PC-9 (cell line): ENCODE data around the gene RAB11FIP2. TPM values are rescaled to one million over a fixed set of nuclear protein-coding genes. Genes with fewer than 3 reads are reported as not detected.

Source experiments
- BruUV-seq: library from RNA; stranded (reverse); fragments of 400-500 nt; replicated peaks from 2 replicates; lab custom pipeline; 2021; lab: Mats Ljungman, UMichigan
- CTCF ChIA-PET: fragments of 300-600 bp; sonication (Branson Sonifier 250); formaldehyde crosslinking; loops from one replicate; lab custom pipeline; 2022; ENCODE audit warnings: antibody characterized with exemption; lab: Charles Lee
- POLR2A ChIA-PET: fragments of 300-600 bp; sonication (Branson Sonifier 250); formaldehyde crosslinking; loops from one replicate; lab custom pipeline; 2022; ENCODE audit warnings: antibody characterized with exemption; ENCODE audit not compliant: unreplicated experiment; lab: Charles Lee
- DNase-seq, 2 experiments: peaks; one replicate each; pipeline versions ENCODE4 v3.0.0 to v3.0.0-alpha.2; 2015 to 2022; ENCODE audit warnings: mixed read lengths in 1 of 2
- H2AFZ ChIP-seq: fragments of 200-600 bp; sonication (generic); 2 replicates; pipeline ENCODE4 v1.8.1; 2017; ENCODE audit warnings: antibody characterized with exemption
- H3F3A ChIP-seq: fragments of 200-600 bp; sonication (generic); 2 replicates; pipeline ENCODE4 v1.8.1; 2017; ENCODE audit warnings: antibody characterized with exemption, mild to moderate bottlenecking, low read depth; ENCODE audit not compliant: insufficient read depth
- H3K27ac ChIP-seq: fragments of 200-600 bp; sonication (generic); 2 replicates; pipeline ENCODE4 v1.6.1; 2016; ENCODE audit warnings: mixed run types
- H3K27me3 ChIP-seq: fragments of 200-600 bp; sonication (generic); 2 replicates; pipeline ENCODE4 v1.6.1; 2016; ENCODE audit warnings: low read depth, mixed run types; ENCODE audit not compliant: insufficient read depth
- H3K36me3 ChIP-seq: fragments of 200-600 bp; sonication (generic); 2 replicates; pipeline ENCODE4 v1.6.1; 2016; ENCODE audit warnings: low read depth, mixed run types
- H3K4me1 ChIP-seq: fragments of 200-600 bp; sonication (generic); replicated peaks from 2 replicates; pipeline ENCODE4 v1.6.1; 2016; ENCODE audit warnings: mixed run types; ENCODE audit not compliant: insufficient read depth
- H3K4me2 ChIP-seq: fragments of 200-600 bp; sonication (generic); 2 replicates; pipeline ENCODE4 v1.6.1; 2017; ENCODE audit warnings: mixed run types
- H3K4me3 ChIP-seq: fragments of 200-600 bp; sonication (generic); 2 replicates; pipeline ENCODE4 v1.6.1; 2016; ENCODE audit warnings: mixed run types
- H3K79me2 ChIP-seq: fragments of 200-600 bp; sonication (generic); 2 replicates; pipeline ENCODE4 v1.6.1; 2017; ENCODE audit warnings: low read depth, mixed run types
- H3K9me2 ChIP-seq: fragments of 200-600 bp; sonication (generic); 2 replicates; pipeline ENCODE4 v1.8.1; 2017; ENCODE audit warnings: mild to moderate bottlenecking; ENCODE audit not compliant: insufficient read depth
- H3K9me3 ChIP-seq: fragments of 200-600 bp; sonication (generic); 2 replicates; pipeline ENCODE4 v1.8.1; 2016; ENCODE audit warnings: low read depth; ENCODE audit not compliant: insufficient read depth
- H4K20me1 ChIP-seq: fragments of 200-600 bp; sonication (generic); 2 replicates; pipeline ENCODE4 v1.8.1; 2017; ENCODE audit not compliant: insufficient read depth
- EZH2 ChIP-seq: fragments of 200-600 bp; sonication (generic); IDR thresholded peaks from 2 replicates; pipeline ENCODE4 v1.8.0; 2017; ENCODE audit warnings: antibody characterized with exemption, low read depth
- intact Hi-C: fragments of 100-400 bp; cut with micrococcal nuclease; formaldehyde crosslinking; loops from one replicate; pipeline ENCODE4 v1.10.0; 2022; ENCODE audit not compliant: unreplicated experiment
- total RNA-seq: library from RNA; stranded (reverse); gene quantifications from 2 replicates; pipeline ENCODE4 v1.2.3, GENCODE V29; 2021
- TF ChIP-seq, protein P1 (sequence below): fragments of 200-600 bp; sonication (generic); conservative IDR thresholded peaks from 2 replicates; pipeline ENCODE4 v1.6.1; 2017; ENCODE audit warnings: mixed run types, antibody characterized with exemption, mild to moderate bottlenecking, moderate library complexity

Gene RAB11FIP2
- total RNA-seq, 1 experiment from 2014 or later = 6.0 TPM

GRCh38 chr10:118042827-118043242, 3.9 kb downstream of the RAB11FIP2 start:
- ChIA-PET CTCF (no interaction called here), POLR2A (no interaction called here)
- no peak for TF ChIP-seq EZH2
- TF ChIP-seq, protein P1, sequence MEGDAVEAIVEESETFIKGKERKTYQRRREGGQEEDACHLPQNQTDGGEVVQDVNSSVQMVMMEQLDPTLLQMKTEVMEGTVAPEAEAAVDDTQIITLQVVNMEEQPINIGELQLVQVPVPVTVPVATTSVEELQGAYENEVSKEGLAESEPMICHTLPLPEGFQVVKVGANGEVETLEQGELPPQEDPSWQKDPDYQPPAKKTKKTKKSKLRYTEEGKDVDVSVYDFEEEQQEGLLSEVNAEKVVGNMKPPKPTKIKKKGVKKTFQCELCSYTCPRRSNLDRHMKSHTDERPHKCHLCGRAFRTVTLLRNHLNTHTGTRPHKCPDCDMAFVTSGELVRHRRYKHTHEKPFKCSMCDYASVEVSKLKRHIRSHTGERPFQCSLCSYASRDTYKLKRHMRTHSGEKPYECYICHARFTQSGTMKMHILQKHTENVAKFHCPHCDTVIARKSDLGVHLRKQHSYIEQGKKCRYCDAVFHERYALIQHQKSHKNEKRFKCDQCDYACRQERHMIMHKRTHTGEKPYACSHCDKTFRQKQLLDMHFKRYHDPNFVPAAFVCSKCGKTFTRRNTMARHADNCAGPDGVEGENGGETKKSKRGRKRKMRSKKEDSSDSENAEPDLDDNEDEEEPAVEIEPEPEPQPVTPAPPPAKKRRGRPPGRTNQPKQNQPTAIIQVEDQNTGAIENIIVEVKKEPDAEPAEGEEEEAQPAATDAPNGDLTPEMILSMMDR = no peak
- H3K4me3 ChIP-seq = no peak overlapping the region
- peaks cover 23% of the 10 kb centered on the region for H3K4me1 ChIP-seq
- peaks cover 13% of the 10 kb centered on the region; the same call in 1 of the 2 replicates for H3K79me2 ChIP-seq
- DNase-seq = no peak
- H4K20me1 ChIP-seq = no peaks in the 10 kb centered on the region
- no peak overlapping the region for H3K27ac ChIP-seq
- H3K4me2 ChIP-seq = no peak overlapping the region
- BruUV-seq = no TSS peak
- H3F3A ChIP-seq = no peaks in the 10 kb centered on the region
- no peaks in the 10 kb centered on the region for H3K27me3 ChIP-seq
- no peaks in the 10 kb centered on the region for H3K36me3 ChIP-seq
- H3K9me3 ChIP-seq = no peaks in the 10 kb centered on the region
- H2AFZ ChIP-seq = no peak overlapping the region
- intact Hi-C loops = no loop called here
- no peaks in the 10 kb centered on the region for H3K9me2 ChIP-seq

- CTCF ChIA-PET = no interaction called here
- Histone ChIP-seq H3K27me3 (no peaks in the 10 kb centered on the region), H3K27ac (no peak overlapping the region), H3K9me3 (no peaks in the 10 kb centered on the region), H3F3A (no peaks in the 10 kb centered on the region), H3K36me3 (no peaks in the 10 kb centered on the region), H3K79me2 (peaks cover 13% of the 10 kb centered on the region; the same call in 1 of the 2 replicates), H3K4me3 (no peak overlapping the region), H3K9me2 (no peaks in the 10 kb centered on the region), H4K20me1 (no peaks in the 10 kb centered on the region), H3K4me1 (peaks cover 19% of the 10 kb centered on the region), H3K4me2 (no peak overlapping the region), H2AFZ (no peak overlapping the region)
- intact Hi-C loops = no loop called here
- no peak for DNase-seq
- TF ChIP-seq EZH2 = no peak
- TF ChIP-seq, protein P1 = no peak
- POLR2A ChIA-PET = no interaction called here
- no TSS peak for BruUV-seq
These were observed 4.4 kb downstream of the RAB11FIP2 start for GRCh38 chr10:118042336-118042735.

- no peaks in the 10 kb centered on the region for H3K9me3 ChIP-seq
- no peaks in the 10 kb centered on the region for H3K36me3 ChIP-seq
- no TSS peak for BruUV-seq
- no peaks in the 10 kb centered on the region for H3K9me2 ChIP-seq
- peaks cover 18% of the 10 kb centered on the region for H3K4me1 ChIP-seq
- DNase-seq = no peak
- no peak overlapping the region for H3K27ac ChIP-seq
- H3K4me2 ChIP-seq = no peak overlapping the region
- no peaks in the 10 kb centered on the region for H3K27me3 ChIP-seq
- no peak overlapping the region for H2AFZ ChIP-seq
- intact Hi-C loops = no loop called here
- H3K4me3 ChIP-seq = no peak overlapping the region
- no peaks in the 10 kb centered on the region for H3F3A ChIP-seq
- H3K79me2 ChIP-seq = peaks cover 13% of the 10 kb centered on the region; the same call in 1 of the 2 replicates
- TF ChIP-seq EZH2 = no peak
- TF ChIP-seq, protein P1 = no peak
- no peaks in the 10 kb centered on the region for H4K20me1 ChIP-seq
- CTCF ChIA-PET = no interaction called here
- POLR2A ChIA-PET = no interaction called here
These were observed 5.4 kb downstream of the RAB11FIP2 start for GRCh38 chr10:118041316-118041715.
